ENCODE results near the gene ALPG. TPM values are rescaled to one million over a fixed set of nuclear protein-coding genes. Genes with fewer than 3 reads are reported as not detected.
"Not testable (repeated sequence)": the region's sequence is repeated elsewhere in the genome, so short reads cannot be mapped to it uniquely, and the experiment has no call there.

The ALPG gene
- total RNA-seq, 1 donor from 2014 or later = not detected

GRCh38 chr2:232441922-232442321, 35.3 kb downstream of the ALPG start:
- not testable (repeated sequence) for DNase-seq

DNA sequence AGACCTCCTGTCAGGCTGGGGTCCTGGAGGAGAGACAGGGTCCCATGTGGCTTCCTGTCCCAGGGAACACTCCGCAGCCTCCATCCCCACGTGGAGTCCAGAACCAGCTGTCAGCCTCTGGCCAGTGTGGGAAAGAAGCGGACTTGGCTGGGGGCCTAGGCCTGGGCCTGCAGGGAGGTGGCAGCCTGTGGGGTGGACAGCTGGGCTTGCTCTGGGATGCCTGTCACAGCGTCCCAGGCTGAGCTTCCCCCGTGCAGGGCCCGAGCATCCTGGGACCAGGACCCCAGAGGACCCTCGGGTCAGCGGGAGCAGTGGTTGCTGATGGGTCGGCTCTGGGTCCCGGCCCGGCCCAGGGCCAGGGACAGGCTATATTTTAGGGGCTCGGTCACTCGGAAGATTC, 35.8 kb downstream of the ALPG start:
- DNase-seq = peak; percentile 40

DNA sequence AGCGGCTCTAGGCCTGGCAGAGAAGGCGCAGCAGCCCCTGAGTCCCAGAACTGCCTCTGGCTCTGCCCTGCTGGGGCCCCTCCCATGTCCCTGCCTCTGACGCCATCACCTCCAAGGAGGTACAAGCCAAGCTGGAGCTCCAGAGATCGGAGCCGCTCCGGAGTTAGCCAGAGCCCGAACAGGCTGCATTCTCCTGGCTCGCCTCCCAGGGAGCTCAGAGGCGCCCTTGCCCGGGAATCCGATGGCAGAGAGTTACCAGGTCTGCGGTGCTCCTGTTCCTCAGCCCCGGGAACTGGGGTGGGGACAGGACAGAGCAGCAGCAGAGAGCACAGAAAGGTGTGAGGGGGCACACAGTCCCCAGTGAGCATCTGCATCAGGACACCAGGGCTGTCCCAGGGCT, 36.4 kb downstream of the ALPG start:
- not testable (repeated sequence) for DNase-seq

DNA sequence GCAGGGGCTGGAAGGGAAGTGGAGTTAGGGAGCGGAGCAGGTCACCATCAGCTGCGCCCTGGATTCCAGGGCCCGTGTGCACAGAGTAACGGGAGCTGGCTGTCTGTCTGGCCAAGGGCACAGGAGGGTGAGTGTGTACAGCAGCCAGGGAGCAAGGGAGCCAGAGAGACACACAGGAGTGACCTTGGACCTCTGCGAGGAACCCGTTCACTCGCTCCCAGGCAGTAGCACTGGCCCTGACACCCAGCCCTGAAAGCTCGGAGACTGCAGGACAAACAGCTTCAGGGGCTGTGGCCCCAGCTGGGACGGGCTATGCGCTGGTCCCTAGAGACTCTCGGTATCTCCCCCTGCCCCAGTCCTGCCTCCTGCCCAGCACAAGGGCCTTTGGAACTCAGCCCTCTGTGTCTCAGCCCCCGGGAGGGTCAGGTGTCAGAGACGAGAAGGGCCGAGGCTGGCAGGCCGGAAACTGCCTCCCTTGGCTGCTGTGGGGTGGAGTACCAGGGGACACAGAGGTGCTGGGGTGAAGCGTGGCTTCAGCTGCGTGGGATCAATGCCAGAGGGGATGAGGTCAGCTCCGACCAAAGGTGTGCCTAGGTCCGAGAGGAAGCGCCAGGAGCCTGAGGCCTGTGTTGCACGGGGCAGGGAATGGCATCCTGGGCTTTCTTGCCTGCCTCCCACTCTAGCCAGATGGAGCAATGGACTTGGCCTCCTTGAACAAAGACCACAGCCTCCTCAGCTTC, 37.2 kb downstream of the ALPG start:
- not testable (repeated sequence) for DNase-seq

- DNase-seq = peak; percentile 42
Measured at GRCh38 chr2:232444409-232445148, 37.9 kb downstream of the ALPG start.

- not testable (repeated sequence) for DNase-seq
Measured at GRCh38 chr2:232445149-232445885, 38.7 kb downstream of the ALPG start.

GRCh38 chr2:232446266-232446777, 39.7 kb downstream of the ALPG start:
- not testable (repeated sequence) for DNase-seq

GRCh38 chr2:232447091-232447620, 40.5 kb downstream of the ALPG start:
- no peak for DNase-seq

GRCh38 chr2:232447638-232448303, 41.1 kb downstream of the ALPG start:
- no peak for DNase-seq

- no peak for DNase-seq
Measured at GRCh38 chr2:232448304-232448690, 41.7 kb downstream of the ALPG start.

- no peak for DNase-seq
Measured at GRCh38 chr2:232449964-232450363, 43.3 kb downstream of the ALPG start.

DNA sequence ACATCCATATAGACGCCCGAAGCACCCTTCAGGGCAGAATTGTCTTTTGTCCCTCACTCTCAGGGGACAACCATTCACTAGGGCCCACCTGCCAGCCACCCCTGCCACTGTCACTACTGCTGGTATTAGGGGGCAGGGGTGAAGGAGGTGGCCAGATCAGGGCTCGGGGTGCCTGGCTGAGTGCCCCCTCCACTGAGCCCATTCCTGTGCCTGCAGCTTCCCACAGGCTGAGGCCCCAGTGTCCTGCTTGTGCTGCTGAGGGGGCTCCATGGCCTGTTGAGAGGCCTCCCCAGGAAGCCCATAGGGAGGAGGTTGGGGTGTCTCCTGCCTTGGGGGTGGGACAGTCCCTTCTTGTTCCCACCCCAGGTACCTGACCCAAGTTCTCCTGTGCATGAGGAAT, 45.0 kb downstream of the ALPG start:
- not testable (repeated sequence) for DNase-seq

- no peak for DNase-seq
Measured at GRCh38 chr2:232454630-232455029, 48.0 kb downstream of the ALPG start.

DNA sequence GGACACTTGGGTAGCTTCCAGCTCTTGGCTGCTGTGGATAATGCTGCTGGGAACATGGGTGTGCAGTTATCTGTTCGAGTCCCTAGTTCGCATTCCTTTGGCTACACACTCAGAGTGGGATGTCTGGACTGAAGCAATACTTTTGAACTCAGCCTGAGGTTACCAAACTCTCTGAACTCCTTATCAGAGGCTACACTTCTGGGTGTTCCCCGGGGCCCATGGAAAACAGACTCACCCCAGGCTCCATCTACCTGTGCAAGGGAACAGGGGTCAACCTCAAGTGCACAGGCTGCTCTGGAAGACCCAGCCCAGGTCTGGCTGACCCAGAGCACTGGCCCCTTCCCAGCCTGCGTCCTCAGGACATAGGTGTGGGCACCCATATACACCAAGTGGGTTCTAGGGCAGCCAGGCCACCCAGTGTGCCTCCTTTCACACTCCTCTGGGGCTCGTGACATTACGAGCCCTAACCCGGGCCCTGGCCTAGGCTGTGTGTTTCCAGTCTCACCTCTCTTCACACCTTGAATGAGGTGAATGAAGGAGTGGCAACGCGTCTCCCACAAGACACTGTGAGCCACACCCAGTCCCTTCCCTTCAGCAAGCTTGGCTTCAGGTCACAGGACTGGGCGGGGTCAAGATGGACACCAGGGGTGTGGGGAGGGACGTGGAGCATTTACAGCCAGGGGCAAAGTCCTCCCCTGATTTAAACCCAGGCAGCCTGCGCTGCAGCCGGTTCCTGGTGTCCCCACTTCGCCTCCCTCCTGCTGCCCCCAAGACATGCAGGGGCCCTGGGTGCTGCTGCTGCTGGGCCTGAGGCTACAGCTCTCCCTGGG, 49.0 kb downstream of the ALPG start, which contains the start of gene ALPI:
TSS of gene ALPI (plus strand) at position 728 of the 830 bp plus-strand sequence. CDS start at position 775, 47 bp downstream.
- no peak for DNase-seq

- no peak for DNase-seq
Measured at GRCh38 chr2:232456296-232457120, 49.9 kb downstream of the ALPG start.

- DNase-seq = no peak
Measured at GRCh38 chr2:232457121-232458011, 50.7 kb downstream of the ALPG start.

DNA sequence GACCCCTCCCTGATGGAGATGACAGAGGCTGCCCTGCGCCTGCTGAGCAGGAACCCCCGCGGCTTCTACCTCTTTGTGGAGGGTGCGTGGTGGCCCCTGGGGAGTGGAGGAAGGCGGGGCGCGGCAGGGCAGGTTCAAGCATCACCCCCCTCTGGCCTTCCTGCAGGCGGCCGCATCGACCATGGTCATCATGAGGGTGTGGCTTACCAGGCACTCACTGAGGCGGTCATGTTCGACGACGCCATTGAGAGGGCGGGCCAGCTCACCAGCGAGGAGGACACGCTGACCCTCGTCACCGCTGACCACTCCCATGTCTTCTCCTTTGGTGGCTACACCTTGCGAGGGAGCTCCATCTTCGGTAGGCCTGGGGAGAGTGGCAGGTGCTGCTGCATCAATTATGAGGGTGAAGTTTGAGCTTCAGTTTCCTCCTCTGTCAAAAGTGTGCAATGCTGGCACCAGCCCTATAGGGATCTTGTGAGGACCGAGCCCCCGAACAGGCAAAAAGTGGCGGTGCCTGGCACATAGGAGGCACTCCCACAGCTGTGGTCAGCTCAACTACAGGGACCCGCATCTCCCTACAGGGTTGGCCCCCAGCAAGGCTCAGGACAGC, 51.5 kb downstream of the ALPG start:
- DNase-seq = no peak
